Subcutaneous abdominal adipose tissue (tissue), 5 donors: ENCODE data around the gene PSMA5.

Source experiments
- H3K27ac ChIP-seq: one replicate; pipeline ENCODE4 v1.7.0; 2013; ENCODE audit warnings: low read depth, mild to moderate bottlenecking, inconsistent platforms, low read length, moderate library complexity
- H3K27me3 ChIP-seq, 5 donors: one replicate each; pipeline ENCODE4 v1.7.0; 2013; ENCODE audit warnings: low read length in 5 of 5, inconsistent platforms in 1 of 5; ENCODE audit not compliant: control insufficient read depth in 5 of 5, insufficient read depth in 4 of 5
- H3K36me3 ChIP-seq, 5 donors: one replicate each; pipeline ENCODE4 v1.7.0; 2013; ENCODE audit warnings: low read length in 5 of 5; ENCODE audit not compliant: control insufficient read depth in 5 of 5, insufficient read depth in 5 of 5
- H3K4me1 ChIP-seq, 5 donors: one replicate each; pipeline ENCODE4 v1.7.0; 2013; ENCODE audit warnings: low read length in 5 of 5, mild to moderate bottlenecking in 3 of 5, moderate library complexity in 1 of 5; ENCODE audit not compliant: control insufficient read depth in 5 of 5, insufficient read depth in 5 of 5
- H3K4me3 ChIP-seq, 5 donors: one replicate each; pipeline ENCODE4 v1.7.0; 2013; ENCODE audit warnings: low read length in 5 of 5, low read depth in 1 of 5
- H3K9ac ChIP-seq, 5 donors: one replicate each; pipeline ENCODE4 v1.7.0; 2013; ENCODE audit warnings: low read length in 5 of 5, mild to moderate bottlenecking in 4 of 5, moderate library complexity in 3 of 5
- H3K9me3 ChIP-seq, 5 donors: one replicate each; pipeline ENCODE4 v1.7.0; 2013; ENCODE audit warnings: low read length in 5 of 5; ENCODE audit not compliant: control insufficient read depth in 5 of 5
- donor health status: healthy.
- donor health status: healthy.
- donor health status: healthy.
- donor health status: healthy.
- donor health status: healthy.

The PSMA5 gene

DNA sequence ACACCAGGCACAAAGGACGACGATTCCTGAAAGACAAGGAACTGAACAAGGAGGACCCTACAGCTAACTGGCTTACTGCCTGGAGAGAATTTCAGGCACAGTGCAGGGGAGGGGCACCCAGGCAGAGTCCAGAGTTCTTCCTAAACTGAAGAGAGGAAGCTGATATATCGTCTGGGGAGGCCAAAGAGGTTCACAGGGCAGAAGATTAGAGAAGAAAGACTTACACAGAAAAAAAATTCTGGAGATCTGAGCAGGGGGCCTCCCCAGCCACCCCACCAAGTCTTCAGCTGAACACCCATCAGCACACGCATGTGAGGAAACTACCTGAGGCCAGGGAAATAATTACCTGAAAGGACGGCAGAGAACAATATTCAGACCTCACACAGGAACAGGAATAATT lies 53.1 kb downstream of the PSMA5 start:
- H3K4me3 ChIP-seq = peak overlapping the region in 1 of 5 donors; percentile 11
- peaks cover 0 to 3% (median 0%) of the 10 kb centered on the region in 5 donors for H3K36me3 ChIP-seq
- H3K4me1 ChIP-seq = peaks cover 5 to 74% (median 50%) of the 10 kb centered on the region in 5 donors
- peak overlapping the region; percentile 78 for H3K27ac ChIP-seq
- no peaks in the 10 kb centered on the region for H3K9me3 ChIP-seq
- peak overlapping the region; percentile 23 to 63 (median 48) for H3K9ac ChIP-seq
- H3K27me3 ChIP-seq = no peaks in the 10 kb centered on the region

DNA sequence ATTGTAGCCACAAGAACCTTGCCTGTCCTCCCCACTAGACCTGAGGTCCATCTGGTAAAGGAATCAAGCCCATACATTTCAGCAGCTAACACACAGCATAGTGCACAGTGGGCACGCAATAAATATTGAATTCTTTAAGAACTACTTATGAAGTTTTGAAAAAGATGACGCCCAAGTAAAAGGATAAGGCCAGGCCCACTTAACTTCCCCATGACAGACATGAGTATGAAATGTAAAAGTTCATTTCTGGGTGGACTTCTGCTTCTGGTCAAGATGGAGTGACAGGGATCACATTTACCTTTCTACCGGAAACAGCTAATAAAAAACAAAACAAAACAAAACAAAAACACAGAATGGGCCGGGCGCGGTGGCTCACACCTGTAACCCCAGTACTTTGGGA lies 54.0 kb downstream of the PSMA5 start:
- Histone ChIP-seq H3K4me3 (no peak overlapping the region), H3K27me3 (no peaks in the 10 kb centered on the region), H3K36me3 (peaks cover 0 to 4% (median 3%) of the 10 kb centered on the region in 5 donors), H3K4me1 (peaks cover 5 to 71% (median 48%) of the 10 kb centered on the region in 5 donors), H3K9ac (peak overlapping the region in 1 of 5 donors; percentile 3), H3K9me3 (no peaks in the 10 kb centered on the region), H3K27ac (peak overlapping the region; percentile 88)

DNA sequence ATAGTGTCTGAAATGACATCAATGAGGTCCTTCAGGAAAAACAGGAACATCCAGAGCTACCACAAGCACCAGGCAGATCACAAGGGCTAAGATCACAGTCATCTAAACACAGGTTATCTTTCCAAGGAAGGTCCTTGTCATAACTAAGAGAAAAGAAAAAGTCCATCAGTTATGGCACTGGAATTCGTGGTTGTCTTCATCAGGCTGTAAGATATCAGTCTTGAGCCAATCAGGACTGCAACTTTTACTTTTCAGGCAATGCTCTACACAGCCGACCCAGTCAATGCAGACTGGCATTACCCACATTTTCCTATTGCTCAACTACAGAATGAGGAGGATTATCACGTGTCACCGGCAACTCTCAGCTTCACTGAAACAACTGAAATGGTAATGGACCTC lies 54.9 kb downstream of the PSMA5 start:
- H3K4me3 ChIP-seq = peak overlapping the region in 3 of 5 donors; percentile 7 to 20 (median 17)
- H3K36me3 ChIP-seq = peaks cover 6 to 13% (median 11%) of the 10 kb centered on the region in 5 donors
- H3K4me1 ChIP-seq = peaks cover 5 to 68% (median 45%) of the 10 kb centered on the region in 5 donors
- H3K27ac ChIP-seq = peak overlapping the region; percentile 88
- no peaks in the 10 kb centered on the region for H3K9me3 ChIP-seq
- peak overlapping the region in 3 of 5 donors; percentile 17 to 51 (median 33) for H3K9ac ChIP-seq
- no peaks in the 10 kb centered on the region for H3K27me3 ChIP-seq

DNA sequence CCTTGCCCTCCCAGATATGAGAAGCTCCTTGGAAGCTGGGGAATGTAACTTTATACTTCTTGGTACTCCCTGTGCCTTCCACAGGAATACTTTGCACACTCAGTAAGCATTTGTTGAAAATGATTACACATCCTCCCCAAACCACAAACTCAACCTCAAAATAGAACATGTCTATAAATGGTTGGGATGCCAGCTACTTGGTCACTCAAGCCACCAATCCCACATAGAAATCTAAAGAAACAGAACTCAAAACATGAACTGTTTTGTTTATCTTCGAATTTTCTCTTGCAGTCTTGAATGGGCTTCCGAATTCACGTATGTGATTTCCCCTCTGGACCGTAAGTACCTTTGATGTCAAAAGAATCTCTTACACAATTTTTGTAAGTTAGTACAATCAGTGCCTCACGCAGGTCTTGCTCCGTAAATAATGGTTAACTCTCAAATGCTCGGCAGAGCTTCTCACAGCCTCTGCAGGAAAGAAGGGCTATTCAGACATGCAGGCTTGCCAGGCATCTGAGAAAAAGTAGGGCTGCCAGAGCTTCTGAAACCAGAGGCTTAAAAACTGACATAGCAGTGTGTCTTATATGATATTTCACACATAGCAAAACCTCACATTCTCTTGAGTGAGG lies 55.4 kb downstream of the PSMA5 start:
- H3K9ac ChIP-seq = peak overlapping the region in 3 of 5 donors; percentile 17 to 51 (median 33)
- no peaks in the 10 kb centered on the region for H3K9me3 ChIP-seq
- H3K27ac ChIP-seq = peak overlapping the region; percentile 88
- peaks cover 11 to 15% (median 13%) of the 10 kb centered on the region in 5 donors for H3K36me3 ChIP-seq
- peaks cover 5 to 65% (median 45%) of the 10 kb centered on the region in 5 donors for H3K4me1 ChIP-seq
- no peaks in the 10 kb centered on the region for H3K27me3 ChIP-seq
- peak overlapping the region in 3 of 5 donors; percentile 7 to 20 (median 17) for H3K4me3 ChIP-seq

DNA sequence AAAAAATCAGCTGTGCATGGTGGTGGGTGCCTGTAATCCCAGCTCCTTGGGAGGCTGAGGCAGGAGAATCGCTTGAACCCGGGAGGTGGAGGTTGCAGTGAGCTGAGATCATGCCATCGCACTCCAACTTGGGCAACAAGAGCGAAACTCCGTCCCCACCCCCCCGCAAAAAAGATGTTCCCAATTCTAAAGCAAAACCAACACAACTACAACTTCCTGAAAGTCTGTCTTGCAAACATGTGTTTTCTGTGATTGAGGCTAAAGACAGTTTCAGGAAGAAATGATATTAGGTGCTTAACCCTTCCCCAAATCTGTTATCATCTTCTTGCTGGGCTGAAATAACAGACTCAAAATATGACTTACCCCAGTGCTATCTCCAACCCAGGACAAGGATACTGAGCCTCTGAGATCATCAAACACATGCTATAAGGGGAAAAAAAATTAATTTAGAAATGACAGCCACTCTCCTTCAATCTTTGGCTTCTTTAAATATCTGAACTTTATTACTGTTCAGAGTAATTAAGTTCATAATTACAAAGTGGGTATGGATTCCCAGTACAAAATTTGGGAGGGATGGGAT lies 57.0 kb downstream of the PSMA5 start:
- Histone ChIP-seq H3K4me1 (peaks cover 5 to 62% (median 54%) of the 10 kb centered on the region in 5 donors), H3K4me3 (no peak overlapping the region), H3K36me3 (peaks cover 11 to 20% (median 17%) of the 10 kb centered on the region in 5 donors), H3K9ac (no peak overlapping the region), H3K27me3 (no peaks in the 10 kb centered on the region), H3K9me3 (no peaks in the 10 kb centered on the region), H3K27ac (peak overlapping the region; percentile 63)

DNA sequence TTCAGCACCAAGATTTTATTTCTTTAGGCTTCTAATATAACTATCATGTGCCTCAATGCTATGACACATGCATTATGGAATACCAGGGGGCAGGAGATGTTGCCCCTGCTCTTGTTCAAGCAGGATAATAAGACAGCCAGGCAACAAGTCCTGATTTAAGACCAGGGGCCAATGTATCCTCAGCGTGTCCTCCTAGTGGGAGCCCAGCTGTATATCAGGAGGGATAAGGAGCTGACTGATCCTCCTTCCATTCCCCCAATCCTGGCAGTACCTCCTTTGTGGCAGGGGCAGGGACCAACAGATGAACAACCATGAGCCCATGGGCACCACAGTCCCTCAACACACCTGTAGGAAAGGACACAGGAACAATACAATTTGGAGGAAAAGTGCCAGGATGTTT lies 57.8 kb downstream of the PSMA5 start:
- no peak overlapping the region for H3K9ac ChIP-seq
- H3K4me1 ChIP-seq = peaks cover 7 to 60% (median 49%) of the 10 kb centered on the region in 5 donors
- no peaks in the 10 kb centered on the region for H3K27me3 ChIP-seq
- H3K27ac ChIP-seq = peak overlapping the region; percentile 63
- H3K9me3 ChIP-seq = no peaks in the 10 kb centered on the region
- H3K36me3 ChIP-seq = peaks cover 11 to 20% (median 17%) of the 10 kb centered on the region in 5 donors
- H3K4me3 ChIP-seq = no peak overlapping the region

DNA sequence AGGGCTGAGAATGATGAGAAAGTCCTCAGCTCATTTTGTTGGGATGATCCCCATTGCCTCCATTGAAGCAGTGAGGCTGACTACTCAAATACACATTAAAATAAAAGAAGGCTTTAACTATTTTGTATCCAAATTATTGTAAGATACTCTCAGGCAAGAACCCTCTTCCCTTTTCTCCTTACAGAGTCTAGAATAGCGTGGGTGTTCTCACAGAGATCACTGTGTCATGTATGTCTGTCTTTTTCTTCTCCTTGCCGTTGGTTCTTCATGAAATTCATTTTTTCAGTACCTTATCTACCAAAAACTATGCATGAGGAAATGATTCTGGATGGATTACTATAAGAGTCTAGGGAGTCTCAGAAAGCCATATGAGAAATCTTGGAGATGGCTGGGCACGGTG lies 58.6 kb downstream of the PSMA5 start:
- Histone ChIP-seq H3K27me3 (no peaks in the 10 kb centered on the region), H3K4me1 (peaks cover 7 to 53% (median 42%) of the 10 kb centered on the region in 5 donors), H3K4me3 (no peak overlapping the region), H3K27ac (no peak overlapping the region), H3K9me3 (no peaks in the 10 kb centered on the region), H3K9ac (no peak overlapping the region), H3K36me3 (peaks cover 11 to 20% (median 17%) of the 10 kb centered on the region in 5 donors)

DNA sequence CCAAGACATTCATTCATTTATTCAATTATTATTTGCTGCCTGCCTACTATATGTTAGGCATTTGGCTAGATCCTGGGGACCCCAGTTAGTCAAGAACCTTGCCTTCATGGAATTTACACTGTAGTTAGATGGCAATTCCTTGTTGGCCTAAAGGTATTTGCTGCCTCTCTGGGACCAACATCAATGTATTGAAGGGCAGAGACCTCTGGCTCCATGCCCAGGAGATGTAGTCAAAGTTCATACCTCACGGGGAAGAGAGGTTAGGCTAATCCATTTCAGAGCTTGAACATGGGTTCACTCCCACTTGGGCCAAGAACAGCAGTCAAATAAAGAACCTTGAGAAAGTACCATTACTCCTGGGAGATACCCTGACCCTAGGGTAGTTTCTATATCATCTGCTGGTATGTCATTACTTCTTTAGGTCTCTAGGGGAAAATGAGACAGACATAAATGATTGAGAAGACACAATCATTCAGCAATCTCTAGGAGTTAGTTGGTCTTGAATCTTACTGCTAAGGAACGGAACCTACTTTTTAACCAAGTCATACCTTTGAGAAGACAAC lies 60.5 kb downstream of the PSMA5 start:
- Histone ChIP-seq H3K4me1 (peaks cover 2 to 44% (median 34%) of the 10 kb centered on the region in 5 donors), H3K9me3 (no peaks in the 10 kb centered on the region), H3K36me3 (peaks cover 11 to 20% (median 17%) of the 10 kb centered on the region in 5 donors)

DNA sequence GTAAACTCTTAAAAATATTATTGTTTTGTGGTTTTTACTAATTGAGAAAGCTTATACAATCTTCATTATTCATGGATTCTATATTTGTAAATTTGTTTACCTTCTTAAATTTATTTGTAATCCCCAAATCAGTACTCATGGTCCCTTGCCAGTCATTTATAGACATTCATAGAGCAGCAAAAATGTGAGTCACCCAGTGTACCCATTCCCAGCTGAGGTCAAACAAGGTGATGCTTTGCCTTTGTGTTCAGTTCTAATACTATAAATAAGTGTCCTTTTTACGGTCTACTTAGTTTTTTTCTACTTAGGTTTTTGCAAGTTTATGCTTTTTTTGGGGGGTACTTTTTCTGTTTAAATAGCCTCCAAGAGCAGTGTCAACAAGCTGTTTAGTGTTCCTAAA lies 64.6 kb downstream of the PSMA5 start:
- H3K27me3 ChIP-seq = no peaks in the 10 kb centered on the region
- H3K9me3 ChIP-seq = no peaks in the 10 kb centered on the region
- H3K9ac ChIP-seq = no peak overlapping the region
- H3K4me3 ChIP-seq = no peak overlapping the region
- H3K27ac ChIP-seq = peak overlapping the region; percentile 26
- peaks cover 0 to 24% (median 21%) of the 10 kb centered on the region in 5 donors for H3K4me1 ChIP-seq
- peaks cover 8 to 16% (median 13%) of the 10 kb centered on the region in 5 donors for H3K36me3 ChIP-seq

More for the DNA sequence above, 60.5 kb downstream of the PSMA5 start:
- Histone ChIP-seq H3K9ac (peak overlapping the region in 1 of 5 donors; percentile 10), H3K4me3 (no peak overlapping the region), H3K27me3 (no peaks in the 10 kb centered on the region), H3K27ac (peak overlapping the region; percentile 26)

DNA sequence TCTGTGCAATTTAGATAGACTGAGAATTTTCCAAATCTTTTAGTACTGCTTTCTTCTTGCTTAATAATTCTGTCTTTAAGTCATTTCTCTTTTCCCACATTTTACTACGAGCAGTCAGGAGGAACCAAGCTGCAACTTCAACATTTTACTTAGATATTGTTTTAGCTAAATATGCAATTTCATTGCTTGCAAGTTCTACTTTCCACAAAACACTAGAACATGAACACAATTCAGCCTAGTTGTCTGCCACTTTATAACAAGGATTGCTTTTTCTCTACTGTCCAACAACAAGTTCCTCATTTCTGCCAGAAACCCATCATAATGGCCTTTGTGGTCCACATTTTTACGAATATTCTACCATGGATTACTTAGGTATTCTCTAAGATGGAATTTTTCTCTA lies 65.2 kb downstream of the PSMA5 start:
- Histone ChIP-seq H3K4me3 (no peak overlapping the region), H3K27me3 (no peaks in the 10 kb centered on the region), H3K4me1 (peaks cover 0 to 24% (median 21%) of the 10 kb centered on the region in 5 donors), H3K27ac (peak overlapping the region; percentile 26), H3K36me3 (peaks cover 4 to 14% (median 7%) of the 10 kb centered on the region in 5 donors), H3K9ac (no peak overlapping the region), H3K9me3 (no peaks in the 10 kb centered on the region)
